C4-2B (cell line): Measurements from ENCODE around the gene ICAM4.

Source experiments
- ZFX ChIP-seq: fragments of 450-650 bp; IDR thresholded peaks from 2 replicates; pipeline ENCODE4 v1.6.1; 2017
- TF ChIP-seq, protein P1 (sequence below): fragments of 450-650 bp; conservative IDR thresholded peaks from 2 replicates; pipeline ENCODE4 v1.5.1; 2017; ENCODE audit warnings: mild to moderate bottlenecking

DNA sequence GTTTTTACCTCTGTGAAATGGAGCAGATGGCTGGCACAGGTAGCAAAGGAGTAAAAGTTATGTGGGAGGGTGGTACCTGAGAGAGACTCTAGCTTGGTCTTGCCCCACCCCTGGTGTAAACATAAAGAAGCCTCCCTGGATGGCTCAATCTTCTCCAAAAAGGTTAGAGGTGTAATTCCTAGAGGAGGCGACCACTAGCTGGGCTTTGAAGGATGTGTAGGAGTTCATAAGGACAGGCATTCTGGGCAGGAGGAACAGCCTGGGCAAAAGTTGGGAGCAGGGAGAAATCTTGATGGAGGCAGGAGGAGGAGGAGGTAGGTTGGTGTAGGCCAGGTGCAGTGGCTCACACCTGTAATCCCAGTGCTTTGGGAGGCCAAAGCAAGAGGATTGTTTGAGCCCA is 7.8 kb upstream of the ICAM4 start:
- TF ChIP-seq, protein P1, sequence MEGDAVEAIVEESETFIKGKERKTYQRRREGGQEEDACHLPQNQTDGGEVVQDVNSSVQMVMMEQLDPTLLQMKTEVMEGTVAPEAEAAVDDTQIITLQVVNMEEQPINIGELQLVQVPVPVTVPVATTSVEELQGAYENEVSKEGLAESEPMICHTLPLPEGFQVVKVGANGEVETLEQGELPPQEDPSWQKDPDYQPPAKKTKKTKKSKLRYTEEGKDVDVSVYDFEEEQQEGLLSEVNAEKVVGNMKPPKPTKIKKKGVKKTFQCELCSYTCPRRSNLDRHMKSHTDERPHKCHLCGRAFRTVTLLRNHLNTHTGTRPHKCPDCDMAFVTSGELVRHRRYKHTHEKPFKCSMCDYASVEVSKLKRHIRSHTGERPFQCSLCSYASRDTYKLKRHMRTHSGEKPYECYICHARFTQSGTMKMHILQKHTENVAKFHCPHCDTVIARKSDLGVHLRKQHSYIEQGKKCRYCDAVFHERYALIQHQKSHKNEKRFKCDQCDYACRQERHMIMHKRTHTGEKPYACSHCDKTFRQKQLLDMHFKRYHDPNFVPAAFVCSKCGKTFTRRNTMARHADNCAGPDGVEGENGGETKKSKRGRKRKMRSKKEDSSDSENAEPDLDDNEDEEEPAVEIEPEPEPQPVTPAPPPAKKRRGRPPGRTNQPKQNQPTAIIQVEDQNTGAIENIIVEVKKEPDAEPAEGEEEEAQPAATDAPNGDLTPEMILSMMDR, result no peak
- TF ChIP-seq ZFX, result no peak
